Smooth muscle cell of trachea (primary cell): ENCODE data around the gene UNCX. TPM values are rescaled to one million over a fixed set of nuclear protein-coding genes. Genes with fewer than 3 reads are reported as not detected.

Experiments
- total RNA-seq: library from RNA; depleted of rRNA; stranded (reverse); fragments of >200 nt; gene quantifications from 2 replicates; pipeline ENCODE4 v1.2.1, GENCODE V29; 2014

The UNCX gene
- not detected in 2 replicates for total RNA-seq

GRCh38 chr7:1232623-1233332 is at the start of gene UNCX:
Gene UNCX (plus strand): TSS chr7:1232872. CDS start chr7:1233018, 146 bp downstream.

Other genes with a start within 250 kb of the UNCX start
- not detected in 2 replicates for gene CYP2W1, start 249.7 kb upstream of the UNCX start, total RNA-seq
- 1.2 and 5.0 TPM in 2 replicates for gene GPR146, start 188.3 kb upstream of the UNCX start, total RNA-seq
- 4.5 and 4.9 TPM in 2 replicates for gene GPER1, start 144.8 kb upstream of the UNCX start, total RNA-seq
- 10.6 and 13.4 TPM in 2 replicates for gene ZFAND2A, start 72.7 kb upstream of the UNCX start, total RNA-seq
- 23.6 and 59.2 TPM in 2 replicates for gene MICALL2, start 226.6 kb downstream of the UNCX start, total RNA-seq